ENCODE data around the gene HOXB5.

The HOXB5 gene

DNA sequence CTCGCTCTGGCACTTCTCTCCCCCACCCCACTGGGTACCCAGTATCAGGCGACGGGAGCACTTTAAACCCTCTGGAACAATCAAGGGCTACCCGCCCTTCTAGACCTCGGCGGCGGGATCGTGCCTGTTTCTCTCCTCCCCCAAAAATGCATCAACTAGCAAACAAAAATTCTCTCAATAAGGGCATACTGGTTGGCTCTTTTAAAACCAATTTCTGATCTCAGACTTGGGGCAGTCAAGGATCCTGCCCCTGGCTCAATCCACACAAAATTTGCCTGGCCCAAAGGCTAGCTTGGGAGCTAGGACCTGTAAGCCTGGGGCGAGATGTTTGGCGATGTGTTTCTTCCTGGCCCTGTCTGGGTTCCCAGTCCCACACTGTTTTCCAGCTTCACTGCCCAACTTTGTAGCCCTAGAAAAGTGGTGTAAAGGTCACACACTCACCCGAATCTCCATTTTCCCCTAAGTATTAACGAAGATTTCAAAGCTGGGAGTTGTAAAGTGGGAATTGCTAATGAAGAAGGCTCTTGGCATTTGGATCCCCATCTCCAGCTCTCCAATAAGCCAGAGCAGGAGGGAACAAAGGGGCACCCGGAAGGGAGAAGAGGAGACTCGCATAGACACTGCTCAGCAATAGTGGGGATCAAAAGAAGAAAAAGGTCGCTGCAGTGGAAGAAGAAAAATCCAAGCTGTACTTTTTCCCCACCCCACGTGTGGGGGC is 34.3 kb downstream of the HOXB5 start:
- DNase-seq: no peak

GRCh38 chr17:48558831-48559121 is 34.8 kb downstream of the HOXB5 start:
- DNase-seq: no peak

DNA sequence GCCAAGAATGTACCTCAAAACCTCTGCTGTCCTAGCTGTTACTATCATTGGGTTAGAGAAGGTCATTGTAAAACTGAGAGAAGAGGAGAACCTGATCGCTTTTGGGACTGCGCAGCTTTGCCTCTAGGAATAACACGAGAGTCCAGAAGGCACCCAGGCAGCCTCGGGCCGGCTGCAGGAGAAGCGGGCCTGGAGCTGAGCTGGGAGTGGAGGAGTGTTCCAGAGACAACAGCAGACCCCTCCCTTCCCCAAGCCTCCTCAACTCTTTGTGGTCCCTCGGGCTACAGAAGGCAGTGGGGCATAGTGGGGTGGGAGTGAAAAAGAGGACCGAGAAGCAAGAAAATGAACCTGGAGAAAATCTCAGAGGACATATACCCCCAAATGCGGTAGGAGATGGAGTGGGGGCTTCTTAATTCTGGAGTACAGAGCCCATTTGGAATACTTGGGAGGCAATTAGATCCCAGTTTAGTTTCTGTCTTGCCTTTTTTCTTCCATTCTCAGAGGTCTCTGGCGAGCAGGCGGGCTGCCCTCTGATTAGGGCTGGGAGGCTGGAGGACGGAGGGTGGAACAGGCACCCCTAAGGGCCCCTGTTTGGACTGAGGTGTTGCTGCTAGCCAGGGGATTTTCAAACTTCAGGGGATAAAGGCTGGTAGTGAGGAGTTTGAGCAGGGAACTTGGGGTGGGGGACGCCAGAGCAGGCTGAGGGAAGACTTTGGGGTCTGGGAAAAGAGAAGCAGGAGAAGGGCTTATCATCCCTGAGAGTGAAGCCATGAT is 35.3 kb downstream of the HOXB5 start:
- no peak for DNase-seq

- DNase-seq: no peak
These were observed 36.8 kb downstream of the HOXB5 start for GRCh38 chr17:48556576-48557401.

DNA sequence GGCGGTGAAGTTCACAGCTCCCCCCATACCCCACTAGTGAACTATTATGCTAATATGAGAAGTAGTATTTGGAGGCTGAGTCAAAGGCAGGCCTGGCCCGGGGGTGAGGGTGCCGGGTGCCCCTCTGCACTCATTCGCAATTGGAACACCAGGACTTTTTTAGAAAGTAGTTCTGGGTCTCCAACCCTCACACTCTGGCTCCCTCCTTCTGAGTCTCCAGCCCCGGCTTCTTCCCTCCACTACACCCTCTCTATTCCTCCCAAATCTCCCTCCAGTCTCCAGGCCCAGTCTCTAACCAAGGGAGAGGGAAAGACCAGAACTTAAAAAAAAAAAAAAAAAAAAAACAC is 37.4 kb downstream of the HOXB5 start:
- DNase-seq: no peak

GRCh38 chr17:48555258-48556228 is 38.0 kb downstream of the HOXB5 start:
- no peak for DNase-seq

- DNase-seq: no peak
These were observed 38.9 kb downstream of the HOXB5 start for GRCh38 chr17:48554412-48555257.

DNA sequence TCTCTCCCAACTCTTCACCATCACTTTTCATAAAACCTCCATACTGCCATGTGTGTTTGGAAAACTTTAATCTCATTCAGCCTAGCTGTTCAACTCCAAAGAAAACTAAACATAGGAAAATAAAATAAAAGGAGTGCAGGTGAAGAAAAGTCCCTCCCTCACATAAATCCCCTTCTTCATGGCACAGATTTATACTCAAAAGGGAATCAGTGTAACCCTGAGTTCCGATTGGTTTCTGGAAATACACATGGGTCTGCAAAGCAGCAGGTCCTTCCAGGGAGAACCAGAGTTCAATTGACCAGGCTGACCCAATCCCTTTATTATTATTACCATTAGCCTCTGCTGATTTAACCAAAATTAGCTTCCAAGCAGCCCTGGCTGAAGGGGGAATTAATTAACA is 39.8 kb downstream of the HOXB5 start:
- no peak for DNase-seq

GRCh38 chr17:48553190-48553547 is 40.4 kb downstream of the HOXB5 start:
- no peak for DNase-seq

DNA sequence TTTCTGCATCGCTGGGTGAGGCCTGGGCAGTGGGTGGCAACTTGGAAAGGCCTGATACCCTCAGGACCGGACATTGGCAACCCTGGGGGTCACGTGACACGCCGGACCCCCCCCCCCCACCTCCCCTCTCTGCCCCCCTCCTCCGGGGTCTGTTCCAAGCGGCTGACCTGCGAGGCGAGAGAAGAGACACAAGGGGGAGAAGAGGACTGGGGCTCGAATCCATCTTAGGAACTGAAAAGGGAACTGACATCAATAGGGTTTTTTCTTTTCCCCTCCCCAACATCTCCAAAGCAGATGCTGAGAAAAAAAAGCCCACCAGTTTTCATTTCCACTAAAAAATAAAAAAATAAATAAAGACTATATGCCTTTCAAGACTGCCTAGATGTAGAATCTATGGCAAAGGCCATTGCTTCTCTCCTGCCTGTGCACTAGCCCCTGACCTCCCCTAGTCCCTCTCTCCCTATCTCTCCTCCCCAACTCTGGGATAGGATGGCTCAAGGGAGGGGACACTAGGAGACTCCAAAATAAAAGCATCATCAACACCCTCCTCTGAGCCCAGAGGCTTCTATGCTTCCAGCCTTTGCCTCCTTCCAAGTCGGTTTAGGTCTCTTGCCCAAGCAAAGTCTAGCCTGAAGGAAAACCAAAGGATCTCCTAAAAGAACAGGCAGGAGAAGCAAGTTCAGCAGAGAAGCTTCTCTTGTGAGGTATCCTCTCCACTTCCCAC is 41.0 kb downstream of the HOXB5 start:
- DNase-seq: no peak

- no peak for DNase-seq
These were observed 41.7 kb downstream of the HOXB5 start for GRCh38 chr17:48551596-48552465.

GRCh38 chr17:48551214-48551555 is 42.4 kb downstream of the HOXB5 start:
- DNase-seq: no peak

DNA sequence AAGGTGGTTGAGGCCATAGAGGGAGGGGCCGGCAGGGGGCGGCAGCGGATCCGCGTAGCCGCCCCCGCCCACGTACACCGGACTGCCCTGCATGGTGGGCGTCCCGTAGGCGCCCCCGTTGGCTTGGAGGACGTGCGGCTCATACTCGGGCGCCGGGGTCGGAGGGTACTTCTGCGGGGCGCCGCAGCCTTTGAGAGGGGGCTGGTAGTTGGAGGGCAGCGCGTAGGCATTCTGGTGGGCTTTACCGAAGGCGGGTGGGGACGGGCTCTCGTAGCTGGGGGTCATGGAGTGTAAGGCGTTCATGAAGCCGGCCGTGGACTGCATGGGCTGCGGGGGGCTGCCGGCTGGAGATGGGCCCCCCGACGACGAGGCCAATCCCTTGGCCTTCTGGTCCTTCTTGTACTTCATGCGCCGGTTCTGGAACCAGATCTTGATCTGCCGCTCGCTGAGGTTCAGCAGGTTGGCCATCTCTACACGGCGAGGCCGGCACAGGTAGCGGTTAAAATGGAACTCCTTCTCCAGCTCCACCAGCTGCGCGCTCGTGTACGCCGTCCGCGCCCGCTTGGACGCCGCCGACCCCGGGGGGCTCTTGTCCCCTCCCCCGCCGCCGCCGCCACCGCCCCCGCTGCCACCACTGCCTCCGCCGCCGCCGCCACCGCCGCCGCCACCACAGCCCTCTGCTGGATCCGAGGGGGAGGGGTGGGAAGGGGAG is 42.9 kb downstream of the HOXB5 start:
- DNase-seq: no peak

DNA sequence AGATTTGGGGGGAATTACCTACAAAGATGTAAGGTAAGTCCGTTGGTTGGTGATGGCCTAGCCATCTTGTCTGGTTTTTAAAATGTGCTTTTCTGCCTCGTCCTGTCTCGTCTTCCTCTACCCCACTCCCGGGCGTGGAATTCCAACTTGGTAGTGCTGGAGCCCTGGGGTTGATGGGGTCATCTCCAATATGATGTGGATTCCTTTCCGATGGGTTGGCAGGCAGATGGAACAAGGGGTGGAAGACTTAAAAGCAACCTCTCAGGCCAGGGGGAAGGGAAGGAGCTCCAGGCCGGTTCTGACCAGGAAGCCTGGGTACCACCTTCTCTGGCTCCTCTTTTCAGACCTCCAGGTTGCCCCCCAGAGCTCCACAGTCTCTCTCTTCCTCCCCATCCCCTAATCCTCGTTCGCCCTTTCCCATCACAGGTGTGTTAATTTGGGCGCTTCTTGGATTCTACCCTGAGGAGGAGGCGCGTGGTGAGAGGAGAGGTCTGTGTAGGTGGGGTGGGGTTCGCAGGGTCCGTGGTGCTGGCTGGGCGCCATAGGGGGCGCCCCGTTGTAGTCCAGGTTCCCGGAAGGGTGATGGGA is 43.6 kb downstream of the HOXB5 start:
- no peak for DNase-seq

GRCh38 chr17:48549281-48549630 is 44.3 kb downstream of the HOXB5 start:
- DNase-seq: no peak

GRCh38 chr17:48548523-48549280 is 44.9 kb downstream of the HOXB5 start:
- no peak for DNase-seq

- no peak for DNase-seq
These were observed 45.6 kb downstream of the HOXB5 start for GRCh38 chr17:48547808-48548522.
